H9 (cell line): ENCODE measurements around the gene SLC35B1. TPM values are rescaled to one million over a fixed set of nuclear protein-coding genes. Genes with fewer than 3 reads are reported as not detected.

Experiments
- DNase-seq: peaks from one replicate; pipeline ENCODE4 v3.0.0-alpha.2; 2017
- H2AFZ ChIP-seq: one replicate; pipeline ENCODE4 v1.6.1; 2013; ENCODE audit warnings: mild to moderate bottlenecking, low read length, control low read depth, moderate library complexity
- H2AK5ac ChIP-seq: 2 replicates; pipeline ENCODE4 v1.6.1; 2013; ENCODE audit warnings: low read length, control low read depth, mixed read lengths; ENCODE audit not compliant: insufficient read length
- H2BK120ac ChIP-seq: one replicate; pipeline ENCODE4 v1.6.1; 2013; ENCODE audit warnings: low read depth, mild to moderate bottlenecking, low read length, control low read depth, inconsistent platforms; ENCODE audit not compliant: poor library complexity, severe bottlenecking
- H2BK12ac ChIP-seq: 2 replicates; pipeline ENCODE4 v1.6.1; 2013; ENCODE audit warnings: low read length, control low read depth, mixed read lengths, low read depth; ENCODE audit not compliant: insufficient read length
- H2BK15ac ChIP-seq: 2 replicates; pipeline ENCODE4 v1.6.1; 2013; ENCODE audit warnings: low read depth, low read length, control low read depth
- H2BK20ac ChIP-seq: one replicate; pipeline ENCODE4 v1.6.1; 2013; ENCODE audit warnings: low read depth, mild to moderate bottlenecking, low read length, control low read depth, inconsistent platforms; ENCODE audit not compliant: poor library complexity, severe bottlenecking
- H2BK5ac ChIP-seq: 2 replicates; pipeline ENCODE4 v1.6.1; 2013; ENCODE audit warnings: low read length, control low read depth, mixed read lengths; ENCODE audit not compliant: insufficient read length
- H3K14ac ChIP-seq: 2 replicates; pipeline ENCODE4 v1.6.1; 2013; ENCODE audit warnings: low read length, control low read depth; ENCODE audit not compliant: insufficient read depth
- H3K18ac ChIP-seq: 2 replicates; pipeline ENCODE4 v1.6.1; 2013; ENCODE audit warnings: low read depth, mild to moderate bottlenecking, mixed read lengths, low read length, control low read depth; ENCODE audit not compliant: insufficient read length
- H3K23ac ChIP-seq: 2 replicates; pipeline ENCODE4 v1.6.1; 2013; ENCODE audit warnings: low read length, control low read depth, mixed read lengths, low read depth; ENCODE audit not compliant: insufficient read length
- H3K23me2 ChIP-seq: 2 replicates; pipeline ENCODE4 v1.6.1; 2013; ENCODE audit warnings: low read depth, mild to moderate bottlenecking, mixed read lengths, low read length, control low read depth; ENCODE audit not compliant: insufficient read length, poor library complexity, severe bottlenecking
- H3K27ac ChIP-seq: 2 replicates; pipeline ENCODE4 v1.5.1; 2013; ENCODE audit warnings: low read length, control low read depth, mixed read lengths, low read depth; ENCODE audit not compliant: insufficient read length
- H3K27me3 ChIP-seq: 2 replicates; pipeline ENCODE4 v1.6.1; 2013; ENCODE audit warnings: low read length, control low read depth, inconsistent platforms; ENCODE audit not compliant: insufficient read depth
- H3K4ac ChIP-seq: 2 replicates; pipeline ENCODE4 v1.6.1; 2013; ENCODE audit warnings: low read depth, mild to moderate bottlenecking, control low read depth, inconsistent platforms, low read length, moderate library complexity
- H3K4me1 ChIP-seq: 2 replicates; pipeline ENCODE4 v1.6.1; 2013; ENCODE audit warnings: low read length, control low read depth, inconsistent platforms; ENCODE audit not compliant: insufficient read depth
- H3K4me2 ChIP-seq: 2 replicates; pipeline ENCODE4 v1.6.1; 2013; ENCODE audit warnings: low read length, control low read depth, mixed read lengths; ENCODE audit not compliant: insufficient read length, insufficient read depth
- H3K56ac ChIP-seq: 2 replicates; pipeline ENCODE4 v1.6.1; 2013; ENCODE audit warnings: low read depth, mild to moderate bottlenecking, mixed read lengths, low read length, control low read depth; ENCODE audit not compliant: insufficient read length
- H3K79me1 ChIP-seq: 2 replicates; pipeline ENCODE4 v1.6.1; 2013; ENCODE audit warnings: low read depth, mild to moderate bottlenecking, moderate library complexity, low read length, control low read depth, inconsistent platforms; ENCODE audit not compliant: insufficient read depth, poor library complexity, severe bottlenecking
- H3K79me2 ChIP-seq: 2 replicates; pipeline ENCODE4 v1.6.1; 2013; ENCODE audit warnings: low read length, control low read depth, inconsistent platforms; ENCODE audit not compliant: insufficient read depth
- H3K9ac ChIP-seq: 2 replicates; pipeline ENCODE4 v1.6.1; 2013; ENCODE audit warnings: low read length, control low read depth, mixed read lengths; ENCODE audit not compliant: insufficient read length; ENCODE audit errors: extremely low read depth
- H3K9me3 ChIP-seq: one replicate; pipeline ENCODE4 v1.6.1; 2013; ENCODE audit warnings: low read depth, low read length, inconsistent platforms; ENCODE audit not compliant: control insufficient read depth
- H3T11ph ChIP-seq: one replicate; pipeline ENCODE4 v1.6.1; 2013; ENCODE audit warnings: mild to moderate bottlenecking, low read length, control low read depth, inconsistent platforms
- H4K20me1 ChIP-seq: one replicate; pipeline ENCODE4 v1.6.1; 2013; ENCODE audit not compliant: control insufficient read depth, insufficient read length, insufficient read depth
- H4K5ac ChIP-seq: 2 replicates; pipeline ENCODE4 v1.6.1; 2013; ENCODE audit warnings: low read depth, mild to moderate bottlenecking, mixed read lengths, low read length, control low read depth; ENCODE audit not compliant: insufficient read length
- H4K8ac ChIP-seq: replicated peaks from 2 replicates; pipeline ENCODE4 v1.6.1; 2013; ENCODE audit warnings: low read length, control low read depth, mixed read lengths, low read depth; ENCODE audit not compliant: insufficient read length
- H4K91ac ChIP-seq: 2 replicates; pipeline ENCODE4 v1.6.1; 2013; ENCODE audit warnings: low read depth, mild to moderate bottlenecking, moderate library complexity, mixed read lengths, low read length, control low read depth; ENCODE audit not compliant: insufficient read length
- H3K27ac Mint-ChIP-seq, 3 experiments: 2 replicates in 2 of 3; 3 replicates in 1 of 3; pipeline ENCODE4 v1.8.0; 2020 to 2021; ENCODE audit warnings: mixed read lengths in 3 of 3, mild to moderate bottlenecking in 1 of 3, moderate library complexity in 1 of 3
- H3K27me3 Mint-ChIP-seq: 2 replicates; pipeline ENCODE4 v1.8.0; 2021; ENCODE audit warnings: low read depth, mild to moderate bottlenecking, moderate library complexity, mixed read lengths
- H3K36me3 Mint-ChIP-seq, 3 experiments: 2 replicates in 2 of 3; 3 replicates in 1 of 3; pipeline ENCODE4 v1.8.0; 2020 to 2021; ENCODE audit warnings: low read depth in 3 of 3, mixed read lengths in 3 of 3; ENCODE audit not compliant: insufficient read depth in 1 of 3
- H3K4me1 Mint-ChIP-seq, 2 experiments: 2 replicates each; pipeline ENCODE4 v1.8.0; 2020; ENCODE audit warnings: mixed read lengths in 2 of 2
- H3K4me3 Mint-ChIP-seq, 2 experiments: 2 replicates in 1 of 2; 3 replicates in 1 of 2; pipeline ENCODE4 v1.8.0; 2020 to 2021; ENCODE audit warnings: mild to moderate bottlenecking in 2 of 2, mixed read lengths in 2 of 2, moderate library complexity in 1 of 2
- H3K9me3 Mint-ChIP-seq, 2 experiments: 2 replicates in 1 of 2; 3 replicates in 1 of 2; pipeline ENCODE4 v1.8.0; 2020; ENCODE audit warnings: mild to moderate bottlenecking in 2 of 2, mixed read lengths in 2 of 2, moderate library complexity in 1 of 2
- CTCF ChIP-seq: fragments of 200-600 bp; sonication (generic); conservative IDR thresholded peaks from 3 replicates; pipeline ENCODE4 v1.8.0; 2021; ENCODE audit warnings: antibody characterized with exemption, mild to moderate bottlenecking
- WGBS: extraction: QIAGEN DNeasy Blood & Tissue Kit; methylation state at CpG from one replicate; pipeline ENCODE4 v1.1.7; 2013; ENCODE audit warnings: missing lambda C conversion rate, low lambda C conversion rate, mixed read lengths; ENCODE audit not compliant: insufficient read length; ENCODE audit errors: extremely low coverage; 5-methylcytosine and 5-hydroxymethylcytosine counted together
- total RNA-seq: library from RNA; stranded (reverse); gene quantifications from 2 replicates; pipeline ENCODE4 v1.2.1, GENCODE V29; 2021

The SLC35B1 gene
- total RNA-seq, 1 experiment from 2014 or later = 58.9 TPM

DNA sequence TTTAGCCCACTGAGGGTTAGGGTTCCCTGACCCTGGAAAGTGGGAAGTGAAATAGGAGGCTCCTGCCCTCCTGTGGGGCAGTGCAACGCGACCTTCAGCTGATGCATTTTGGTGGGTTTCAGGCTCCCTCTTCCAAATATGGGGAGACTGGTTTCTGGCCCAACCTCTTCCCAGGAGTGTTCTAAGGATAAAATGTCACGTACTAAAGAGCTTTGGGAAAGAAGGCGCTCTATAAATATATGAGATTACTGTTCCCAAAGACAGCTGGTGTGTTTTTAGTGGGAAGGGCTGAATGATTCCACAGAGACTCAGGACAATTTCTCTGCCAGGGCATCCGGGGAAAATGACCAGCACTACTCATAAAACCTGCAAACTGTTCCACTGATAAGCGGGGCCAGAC, 9.8 kb downstream of the SLC35B1 start:
- Histone ChIP-seq H4K20me1 (no peaks in the 10 kb centered on the region), H2BK15ac (no peak overlapping the region), H3K18ac (no peak overlapping the region), H3K27ac (no peak overlapping the region), H2BK120ac (no peak overlapping the region), H3K14ac (no peak overlapping the region), H3K9me3 (no peaks in the 10 kb centered on the region), H3K4ac (no peak overlapping the region), H3K4me2 (no peak overlapping the region), H3K79me2 (no peaks in the 10 kb centered on the region), H3K9ac (no peak overlapping the region), H2BK5ac (no peak overlapping the region), H4K91ac (no peak overlapping the region), H2BK12ac (no peak overlapping the region), H3K79me1 (no peaks in the 10 kb centered on the region), H3K4me1 (no peaks in the 10 kb centered on the region), H2BK20ac (no peak overlapping the region), H3K23ac (no peak overlapping the region), H2AK5ac (no peak overlapping the region), H3K27me3 (no peaks in the 10 kb centered on the region), H3K23me2 (peaks cover 3% of the 10 kb centered on the region), H4K8ac (no peak overlapping the region), H3K56ac (no peak overlapping the region), H2AFZ (no peak overlapping the region), H3T11ph (no peak overlapping the region), H4K5ac (no peak overlapping the region)
- no peak overlapping the region for H3K27ac Mint-ChIP-seq
- no peaks in the 10 kb centered on the region for H3K9me3 Mint-ChIP-seq
- no CpG with 5 or more reads among the region's 6 CpGs for WGBS
- no peak for TF ChIP-seq CTCF
- H3K36me3 Mint-ChIP-seq = peaks cover 6 to 30% (median 28%) of the 10 kb centered on the region in 3 experiments; a peak in 6 of 7 replicates
- no peak for DNase-seq
- H3K27me3 Mint-ChIP-seq = peaks cover 4% of the 10 kb centered on the region
- no peak overlapping the region for H3K4me3 Mint-ChIP-seq
- H3K4me1 Mint-ChIP-seq = peaks cover 8% of the 10 kb centered on the region in 2 experiments
